OCI-M1 (cell line): Measurements from ENCODE around the gene BRD3OS.

Experiments
- DNase-seq: peaks from one replicate; lab custom pipeline; 2025; lab: John Stamatoyannopoulos, UW

Gene BRD3OS

DNA sequence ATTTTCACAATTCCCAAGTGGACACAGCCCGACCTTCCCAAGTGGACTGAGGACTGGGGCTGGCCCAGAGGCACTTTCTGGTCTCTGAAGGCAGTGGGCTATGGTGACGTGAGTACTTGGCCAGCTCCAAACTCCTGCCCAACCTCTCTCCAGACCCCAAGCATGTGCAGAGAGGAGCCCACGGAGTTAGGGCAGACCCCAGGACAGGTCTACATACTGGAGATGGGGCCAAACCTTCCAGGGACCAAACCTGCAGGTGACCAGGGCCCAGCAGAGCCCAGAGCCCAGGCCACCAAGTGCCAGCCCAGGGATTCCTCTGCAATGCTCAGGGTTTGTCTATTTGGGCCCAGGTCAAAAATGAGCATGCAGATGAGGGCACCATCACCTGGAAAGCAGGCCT lies 27.2 kb downstream of the BRD3OS start:
- DNase-seq, result no peak

DNA sequence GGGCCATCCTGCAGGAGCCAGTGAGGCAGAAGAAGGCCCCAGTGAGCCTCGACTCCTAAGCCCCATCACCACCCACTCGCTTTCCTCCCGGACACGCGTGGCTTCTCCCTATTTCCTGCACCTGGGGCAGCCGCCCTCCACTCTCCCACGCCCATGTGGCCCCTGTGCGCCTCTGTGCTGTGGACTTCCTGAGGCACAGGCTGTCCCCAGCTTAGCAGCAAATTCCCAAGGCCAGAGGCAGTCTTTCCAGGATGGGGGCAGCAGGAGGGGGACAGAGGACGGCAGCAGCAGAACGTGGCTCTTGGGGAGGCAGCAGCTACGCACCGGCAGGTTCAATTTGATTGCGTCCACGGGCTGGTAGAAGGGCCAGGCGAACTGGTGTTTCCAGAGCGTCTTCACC lies 27.7 kb downstream of the BRD3OS start:
- DNase-seq, result no peak

DNA sequence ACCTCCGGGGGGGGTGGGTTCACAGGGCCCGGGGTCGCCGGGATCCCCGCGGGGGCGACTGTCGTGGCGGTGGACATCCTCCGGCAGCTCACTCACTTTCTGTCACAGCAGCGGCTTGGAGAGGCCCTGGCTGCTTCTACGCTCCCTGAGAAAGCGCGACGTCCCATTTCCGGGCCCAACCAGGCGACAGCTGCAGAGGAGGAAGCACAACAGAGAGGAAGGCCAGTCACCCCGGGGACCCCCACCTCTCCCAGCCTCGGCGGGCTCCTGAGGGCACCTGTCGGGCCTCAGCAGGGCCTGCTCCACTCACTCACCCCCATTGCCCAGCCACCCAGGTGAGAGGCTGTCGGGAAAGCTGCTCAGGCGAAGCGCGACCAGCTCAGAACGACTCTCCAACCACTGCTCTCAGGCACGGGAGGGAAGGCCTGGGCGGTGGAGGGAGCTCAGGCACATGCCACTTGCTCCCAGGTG lies 28.2 kb downstream of the BRD3OS start:
- no peak for DNase-seq

GRCh38 chr9:134053941-134054761 lies 28.9 kb downstream of the BRD3OS start:
- DNase-seq, result no peak

DNA sequence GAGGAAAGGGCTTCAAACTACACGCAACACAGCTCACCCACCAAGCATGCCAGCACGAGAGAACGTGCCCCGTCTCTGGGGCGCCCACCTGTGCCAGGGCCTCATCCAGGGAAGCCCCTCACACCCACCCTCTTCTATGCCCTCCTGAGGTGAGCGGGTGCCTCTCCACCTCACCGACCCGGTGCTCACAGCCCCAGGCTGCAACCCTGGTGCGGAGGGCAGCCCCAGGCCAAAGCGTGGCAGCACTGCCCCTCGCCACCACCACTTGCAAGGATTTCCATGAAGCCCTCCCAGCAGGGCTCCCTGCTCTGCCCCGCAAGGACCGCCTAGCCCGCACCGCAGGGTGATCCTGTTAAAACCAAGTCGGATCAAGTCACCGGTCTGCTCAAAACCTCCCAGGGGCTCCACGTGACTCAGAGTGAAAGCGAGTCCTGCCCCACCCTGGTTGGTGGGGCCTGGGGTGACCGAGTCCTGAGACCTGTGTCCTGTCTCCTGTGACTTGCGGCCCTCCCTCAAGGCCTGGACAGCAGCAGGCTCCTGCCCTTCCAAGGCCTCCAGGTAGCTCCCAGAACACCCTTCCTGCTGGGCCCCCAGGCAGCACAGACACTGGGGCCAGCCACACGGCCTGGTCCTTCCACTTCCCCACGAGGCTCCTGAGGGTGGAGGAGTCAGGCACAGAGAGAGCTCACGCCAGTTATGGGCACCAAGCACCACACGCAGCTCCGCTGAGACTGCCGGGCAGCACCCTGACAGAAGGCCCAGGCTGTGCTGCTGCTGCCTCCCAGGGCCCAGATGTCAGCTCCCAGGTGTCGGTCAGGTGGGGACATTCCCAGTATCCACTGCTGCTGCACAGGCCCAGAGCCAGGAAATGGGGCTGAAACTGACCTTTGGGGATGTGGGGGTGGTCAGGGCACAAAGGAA lies 29.9 kb downstream of the BRD3OS start:
- DNase-seq, result no peak

DNA sequence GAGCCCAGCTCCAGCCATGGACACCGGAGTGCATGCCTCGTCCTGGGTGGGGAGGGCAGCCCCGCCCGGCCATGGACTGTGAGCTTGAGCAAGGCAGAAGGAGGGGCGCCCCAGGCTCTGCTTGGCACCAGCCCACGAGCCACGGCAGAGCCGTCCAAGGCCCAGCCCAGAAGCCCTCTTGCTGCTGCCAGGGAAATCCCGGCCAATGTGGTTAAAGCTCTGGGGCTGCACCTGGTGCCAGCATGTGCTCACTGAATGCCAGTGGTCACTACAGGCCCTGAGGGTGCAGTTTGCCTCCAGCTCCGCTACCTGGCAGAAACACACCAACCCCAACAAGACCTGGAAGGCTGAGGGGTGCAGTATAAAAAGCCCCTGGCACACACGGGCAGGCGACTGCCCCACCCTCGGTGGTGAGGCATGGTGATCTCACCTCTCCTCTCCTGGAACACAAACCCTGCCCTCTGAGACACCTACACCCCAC lies 30.7 kb downstream of the BRD3OS start:
- DNase-seq, result no peak

GRCh38 chr9:134056483-134057306 lies 31.4 kb downstream of the BRD3OS start:
- no peak for DNase-seq

DNA sequence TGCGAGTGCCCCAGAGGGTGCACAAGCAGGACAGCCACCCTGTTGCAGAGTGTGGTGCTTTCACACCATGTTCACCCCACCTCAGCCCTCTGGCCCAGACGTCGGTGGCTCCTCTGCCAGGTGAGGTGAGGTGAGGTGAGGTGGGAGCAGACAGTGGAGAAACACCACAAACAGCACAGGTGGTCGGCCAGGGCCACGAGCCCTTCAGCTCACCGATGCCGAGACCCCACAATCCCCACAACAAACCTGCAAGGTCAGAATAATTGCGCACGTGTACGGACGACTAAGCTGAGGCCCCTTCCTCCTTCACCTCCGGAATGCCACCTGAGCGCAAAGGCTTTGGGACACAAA lies 32.0 kb downstream of the BRD3OS start:
- no peak for DNase-seq

- DNase-seq, result no peak
Measured at GRCh38 chr9:134057751-134058701, 32.7 kb downstream of the BRD3OS start.

DNA sequence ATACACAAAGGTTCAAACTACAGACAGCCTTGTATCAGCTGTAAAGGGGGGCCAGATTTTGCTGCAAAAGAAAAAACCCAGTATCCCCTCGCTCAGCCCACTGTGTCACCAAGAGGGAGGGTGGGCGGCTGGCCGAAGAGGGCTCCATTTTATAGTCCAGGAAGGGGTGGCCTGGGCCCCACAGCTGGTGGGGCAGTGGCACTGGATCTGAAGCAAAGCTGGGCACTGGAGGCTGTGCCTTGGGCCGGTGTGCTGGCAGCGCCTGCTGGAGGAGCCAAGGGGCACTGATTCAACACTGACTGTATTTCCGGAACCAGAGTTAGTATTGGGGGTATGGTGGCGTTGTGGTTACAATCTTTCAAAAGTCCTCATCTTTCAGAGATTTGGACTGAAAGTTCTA lies 33.4 kb downstream of the BRD3OS start:
- DNase-seq, result no peak

- no peak for DNase-seq
Measured at GRCh38 chr9:134059188-134059641, 33.9 kb downstream of the BRD3OS start.

- DNase-seq, result no peak
Measured at GRCh38 chr9:134059661-134060395, 34.5 kb downstream of the BRD3OS start.

- no peak for DNase-seq
Measured at GRCh38 chr9:134060546-134060945, 35.3 kb downstream of the BRD3OS start.

- no peak for DNase-seq
Measured at GRCh38 chr9:134061019-134061687, 35.9 kb downstream of the BRD3OS start.

DNA sequence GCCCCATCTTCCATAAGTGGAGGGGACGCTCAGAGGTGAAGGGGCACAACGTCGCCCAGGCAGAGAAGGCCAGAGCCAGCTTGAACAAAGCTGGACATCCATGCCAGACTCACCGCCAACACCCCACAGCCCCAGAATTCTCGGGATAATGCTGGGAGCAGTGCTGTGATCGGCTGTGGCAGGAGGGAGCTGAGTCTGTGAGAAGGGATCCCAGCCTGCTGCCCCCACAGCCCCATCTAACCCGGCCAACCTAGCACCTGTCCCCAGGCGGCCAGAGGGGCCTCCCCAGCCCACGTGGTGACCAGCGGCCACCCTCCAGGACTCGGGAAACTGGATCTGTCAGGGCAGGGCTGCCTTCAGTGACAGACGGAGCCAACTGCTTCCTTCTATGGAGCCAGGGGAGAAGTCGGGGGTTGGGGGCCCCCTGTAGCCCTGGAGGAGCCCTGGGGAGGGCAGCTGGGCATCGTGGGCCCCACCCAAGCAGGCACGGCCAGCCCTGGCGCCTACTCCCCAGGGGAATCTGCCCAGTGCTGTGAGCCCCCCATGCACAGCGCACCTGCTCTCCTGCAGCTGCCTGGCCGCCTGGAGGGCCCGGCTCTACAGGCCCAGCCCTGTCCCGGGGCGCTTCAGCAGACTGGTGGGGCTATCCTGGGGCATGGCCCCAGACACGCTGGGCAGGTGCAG lies 36.5 kb downstream of the BRD3OS start:
- no peak for DNase-seq

- no peak for DNase-seq
Measured at GRCh38 chr9:134062461-134063087, 37.3 kb downstream of the BRD3OS start.

- DNase-seq, result no peak
Measured at GRCh38 chr9:134063088-134063570, 37.8 kb downstream of the BRD3OS start.
